Loucy (cell line): ENCODE measurements around the gene HRK.

Experiments used
- CTCF ChIP-seq: fragments of 200-600 bp; sonication (generic); conservative IDR thresholded peaks from 2 replicates; pipeline ENCODE4 v1.5.1; 2014; ENCODE audit warnings: mild to moderate bottlenecking, antibody characterized with exemption, low read length
- EZH2phosphoT487 ChIP-seq: fragments of 200-600 bp; IDR thresholded peaks from 2 replicates; pipeline ENCODE4 v1.6.1; 2018; ENCODE audit warnings: antibody characterized with exemption, mild to moderate bottlenecking, moderate library complexity, borderline replicate concordance

DNA sequence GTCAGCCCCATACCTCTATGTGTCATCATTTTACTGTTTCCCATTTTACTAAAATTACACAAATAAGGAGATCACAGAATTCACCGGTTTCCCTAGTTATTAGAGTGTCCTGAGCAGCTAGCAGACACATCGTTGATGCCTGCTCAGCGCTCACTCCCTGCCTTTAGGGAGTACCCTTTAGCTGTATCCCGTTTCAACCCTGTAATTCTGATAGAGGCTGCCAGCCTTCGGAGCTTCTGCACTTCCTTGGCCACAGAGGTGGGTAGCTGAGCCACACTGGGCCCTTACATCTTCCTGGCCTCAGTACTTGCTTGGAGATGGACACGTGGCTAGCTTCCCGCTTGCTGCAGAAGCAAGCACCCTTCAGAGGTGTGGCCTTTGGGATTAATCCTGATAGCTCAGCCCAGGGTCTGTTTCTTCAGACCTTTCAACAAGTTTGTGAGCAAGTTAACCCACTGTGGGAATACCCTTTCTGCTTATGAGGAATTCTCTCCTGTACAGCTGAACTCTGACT, 15.2 kb upstream of the HRK start:
- TF ChIP-seq CTCF (no peak), EZH2phosphoT487 (no peak)
